ENCODE results near the gene NKAP. TPM values are rescaled to one million over a fixed set of nuclear protein-coding genes. Genes with fewer than 3 reads are reported as not detected.

Gene NKAP
- total RNA-seq, 4 donors from 2014 or later, result 4.1 to 10.5 (median 7.7) TPM

DNA sequence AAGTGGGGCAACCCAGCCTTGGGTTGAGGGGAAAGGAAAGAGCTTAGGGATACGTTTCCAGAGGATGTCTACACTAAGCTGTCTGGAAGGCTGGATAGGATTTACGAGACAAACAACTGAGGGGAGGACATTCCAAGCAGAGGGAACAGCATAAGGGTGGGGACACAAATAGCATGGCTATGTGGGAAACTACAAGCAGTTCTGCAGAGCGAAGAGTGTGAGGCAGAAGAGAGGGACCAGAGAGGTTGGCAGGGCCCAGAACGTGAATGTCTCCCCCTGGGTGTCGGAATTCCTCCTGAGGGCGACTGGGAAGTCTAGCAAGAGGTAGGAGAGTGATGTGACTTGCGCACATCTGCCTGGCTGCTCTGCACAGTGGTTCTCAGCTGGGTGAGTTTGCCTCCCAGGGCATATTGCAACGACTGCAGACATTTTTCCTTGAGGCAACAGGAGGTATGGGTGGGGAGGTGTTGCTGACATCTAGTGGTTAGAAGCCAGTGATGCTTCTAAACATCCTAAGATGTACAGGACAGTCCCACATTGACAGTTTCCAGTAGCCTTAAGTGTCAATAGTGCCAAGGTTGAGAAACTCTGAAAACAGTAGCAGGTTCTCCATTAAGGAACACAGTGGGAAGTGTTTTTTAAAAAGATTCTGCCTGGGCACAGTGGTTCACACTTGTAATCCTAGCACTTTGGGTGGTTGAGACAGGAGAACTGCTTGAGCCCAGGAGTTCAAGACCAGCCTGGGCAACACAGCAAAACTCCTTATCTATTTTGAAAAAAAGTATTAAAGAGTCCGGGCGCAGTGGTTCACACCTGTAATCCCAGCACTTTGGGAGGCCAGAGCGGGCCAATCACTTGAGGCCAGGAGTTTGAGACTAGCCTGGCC, 62.8 kb downstream of the NKAP start:
- Histone ChIP-seq H3K27me3 (no peaks in the 10 kb centered on the region), H3K9me3 (no peaks in the 10 kb centered on the region), H3K36me3 (peaks cover 0 to 9% (median 0%) of the 10 kb centered on the region in 3 donors), H3K4me1 (no peaks in the 10 kb centered on the region), H3K4me3 (no peak overlapping the region), H3K27ac (no peak overlapping the region)
- DNase-seq, result peak in 1 of 3 donors; percentile 49
- no peak for TF ChIP-seq POLR2A (IDR thresholded peaks at IDR 0.05)
- TF ChIP-seq, protein P1, sequence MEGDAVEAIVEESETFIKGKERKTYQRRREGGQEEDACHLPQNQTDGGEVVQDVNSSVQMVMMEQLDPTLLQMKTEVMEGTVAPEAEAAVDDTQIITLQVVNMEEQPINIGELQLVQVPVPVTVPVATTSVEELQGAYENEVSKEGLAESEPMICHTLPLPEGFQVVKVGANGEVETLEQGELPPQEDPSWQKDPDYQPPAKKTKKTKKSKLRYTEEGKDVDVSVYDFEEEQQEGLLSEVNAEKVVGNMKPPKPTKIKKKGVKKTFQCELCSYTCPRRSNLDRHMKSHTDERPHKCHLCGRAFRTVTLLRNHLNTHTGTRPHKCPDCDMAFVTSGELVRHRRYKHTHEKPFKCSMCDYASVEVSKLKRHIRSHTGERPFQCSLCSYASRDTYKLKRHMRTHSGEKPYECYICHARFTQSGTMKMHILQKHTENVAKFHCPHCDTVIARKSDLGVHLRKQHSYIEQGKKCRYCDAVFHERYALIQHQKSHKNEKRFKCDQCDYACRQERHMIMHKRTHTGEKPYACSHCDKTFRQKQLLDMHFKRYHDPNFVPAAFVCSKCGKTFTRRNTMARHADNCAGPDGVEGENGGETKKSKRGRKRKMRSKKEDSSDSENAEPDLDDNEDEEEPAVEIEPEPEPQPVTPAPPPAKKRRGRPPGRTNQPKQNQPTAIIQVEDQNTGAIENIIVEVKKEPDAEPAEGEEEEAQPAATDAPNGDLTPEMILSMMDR (IDR thresholded peaks at IDR 0.05), result peak in 4 of 6 experiments; percentile 46 to 64 (median 60)

DNA sequence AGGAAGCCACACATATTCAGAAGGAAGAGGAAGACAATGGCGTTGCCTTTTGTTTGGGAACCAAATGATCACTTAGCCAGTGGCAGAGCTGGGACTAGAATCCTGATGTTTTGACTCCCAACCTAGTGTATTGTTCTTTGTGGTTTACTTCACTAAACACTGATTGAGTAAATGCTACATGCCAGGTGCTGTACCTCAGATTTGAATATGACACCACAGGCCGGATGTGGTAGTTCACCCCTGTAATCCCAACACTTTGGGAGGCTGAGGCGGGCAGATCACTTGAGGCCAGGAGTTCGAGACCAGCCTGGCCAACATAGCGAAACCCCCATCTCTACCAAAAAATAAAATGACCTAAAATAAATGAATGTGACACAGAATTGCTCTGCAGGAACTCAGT, 63.5 kb downstream of the NKAP start:
- Histone ChIP-seq H3K4me3 (no peak overlapping the region), H3K27ac (no peak overlapping the region), H3K36me3 (peaks cover 0 to 9% (median 0%) of the 10 kb centered on the region in 3 donors), H3K9me3 (no peaks in the 10 kb centered on the region), H3K4me1 (no peaks in the 10 kb centered on the region), H3K27me3 (no peaks in the 10 kb centered on the region)
- TF ChIP-seq, protein P1 (IDR thresholded peaks at IDR 0.05), result no peak
- TF ChIP-seq POLR2A (IDR thresholded peaks at IDR 0.05), result no peak
- DNase-seq, result peak in 2 of 3 donors; percentile 47 to 56

DNA sequence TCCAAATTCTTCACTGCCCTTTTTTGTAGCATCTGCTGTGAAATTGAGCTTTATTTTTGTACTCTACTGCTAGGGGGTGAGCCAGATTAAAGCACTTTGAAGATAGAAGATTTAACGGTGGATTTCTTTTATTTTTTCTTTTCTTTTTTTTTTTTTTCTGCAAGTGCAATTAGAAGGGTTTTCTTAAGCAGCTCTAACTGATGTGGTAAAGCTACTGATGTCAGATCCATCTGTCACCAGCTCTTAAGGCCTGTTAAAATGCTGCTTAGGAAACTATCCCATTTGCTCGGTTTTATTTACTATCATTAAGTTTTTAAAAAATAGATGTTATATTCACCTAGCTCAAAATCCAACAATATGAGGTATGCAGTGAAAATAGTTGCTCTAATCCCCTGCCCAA, 64.8 kb downstream of the NKAP start:
- TF ChIP-seq POLR2A (IDR thresholded peaks at IDR 0.05), result no peak
- TF ChIP-seq, protein P1 (IDR thresholded peaks at IDR 0.05), result no peak
- no peak overlapping the region for H3K27ac ChIP-seq

DNA sequence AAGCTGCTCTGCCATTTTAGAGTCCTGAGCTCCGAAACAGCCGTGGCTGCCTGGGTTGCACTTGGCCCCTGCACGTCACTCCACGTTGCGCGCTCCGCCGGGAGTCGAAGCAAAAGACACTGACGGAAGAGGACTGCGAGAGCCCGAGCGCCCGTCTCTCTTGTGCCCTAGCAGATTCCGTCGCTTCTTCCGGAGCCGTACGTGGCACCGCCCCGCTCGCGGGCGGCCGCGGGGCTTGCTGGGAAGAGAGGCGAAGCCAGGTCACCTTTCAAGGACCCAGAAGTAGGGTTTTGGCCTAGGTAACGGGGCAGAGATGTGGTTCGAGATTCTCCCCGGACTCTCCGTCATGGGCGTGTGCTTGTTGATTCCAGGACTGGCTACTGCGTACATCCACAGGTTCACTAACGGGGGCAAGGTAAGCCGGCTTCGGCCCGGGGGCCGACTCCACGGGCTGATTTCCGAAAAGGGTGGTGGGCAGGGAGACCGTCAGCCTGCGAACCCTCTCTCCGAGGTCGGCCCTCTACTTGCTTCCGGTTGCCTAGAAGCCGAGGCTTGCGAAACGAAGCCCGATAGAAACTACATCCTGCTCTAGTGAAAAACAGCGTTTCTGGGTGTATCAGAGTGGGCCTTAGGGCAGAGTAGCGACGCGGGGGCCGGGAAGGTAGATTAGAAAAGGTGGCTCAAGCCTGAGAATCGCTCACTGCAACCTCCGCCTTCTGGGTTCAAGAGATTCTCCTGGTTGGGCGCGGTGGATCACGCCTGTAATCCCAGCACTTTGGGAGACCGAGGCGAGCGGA, 71.8 kb downstream of the NKAP start, which contains the start of the genes NDUFA1 and RNF113A:
TSS of gene NDUFA1 (plus strand) at position 234 of the 797 bp plus-strand sequence. CDS start at position 314, 80 bp downstream.
TSS of gene RNF113A (minus strand) at position 135 of the 797 bp plus-strand sequence. CDS start at position 15, 120 bp downstream.
- TF ChIP-seq POLR2A (IDR thresholded peaks at IDR 0.05), result peak; percentile 87 to 88
- TF ChIP-seq, protein P1 (IDR thresholded peaks at IDR 0.05), result no peak
- no peaks in the 10 kb centered on the region for H3K9me3 ChIP-seq
- DNase-seq, result peak; percentile 83 to 93 (median 88)
- H3K27me3 ChIP-seq, result no peaks in the 10 kb centered on the region
- H3K4me3 ChIP-seq, result peak within 1 kb of the TSS; percentile 55 to 71 (median 68)
- H3K4me1 ChIP-seq, result no peaks in the 10 kb centered on the region
- H3K27ac ChIP-seq, result peak within 1 kb of the TSS; percentile 88 to 96 (median 93)
- peaks cover 0 to 4% (median 0%) of the 10 kb centered on the region in 3 donors for H3K36me3 ChIP-seq

More for the DNA sequence above, 64.8 kb downstream of the NKAP start:
- H3K4me3 ChIP-seq, result no peak overlapping the region
- no peak for DNase-seq
- H3K4me1 ChIP-seq, result no peaks in the 10 kb centered on the region
- H3K9me3 ChIP-seq, result no peaks in the 10 kb centered on the region
- H3K36me3 ChIP-seq, result peaks cover 0 to 9% (median 0%) of the 10 kb centered on the region in 3 donors
- no peaks in the 10 kb centered on the region for H3K27me3 ChIP-seq

DNA sequence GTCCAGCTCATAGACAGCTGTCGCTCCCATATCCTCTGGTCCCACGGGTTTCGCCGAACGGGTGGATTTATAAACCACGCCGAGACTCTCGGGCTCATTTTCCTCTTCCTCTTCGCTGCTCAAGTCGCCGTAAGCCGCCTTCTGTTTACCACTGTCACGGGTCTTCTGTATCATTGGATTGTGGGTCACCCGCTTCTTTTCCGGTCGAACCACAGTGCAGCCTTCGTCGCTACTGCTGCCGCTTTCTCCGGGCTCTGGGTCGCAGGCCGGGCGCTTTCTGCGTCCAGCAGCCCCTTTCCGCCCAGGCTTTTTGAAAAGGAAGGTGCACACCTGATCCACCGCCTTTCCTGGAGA, 72.3 kb downstream of the NKAP start:
- H3K27me3 ChIP-seq, result no peaks in the 10 kb centered on the region
- peak overlapping the region; percentile 88 to 96 (median 93) for H3K27ac ChIP-seq
- TF ChIP-seq, protein P1 (IDR thresholded peaks at IDR 0.05), result no peak
- no peak for TF ChIP-seq POLR2A (IDR thresholded peaks at IDR 0.05)
- H3K4me1 ChIP-seq, result no peaks in the 10 kb centered on the region
- peak overlapping the region; percentile 55 to 71 (median 68) for H3K4me3 ChIP-seq
- no peaks in the 10 kb centered on the region for H3K36me3 ChIP-seq
- no peaks in the 10 kb centered on the region for H3K9me3 ChIP-seq
- peak in 2 of 3 donors; percentile 57 to 74 for DNase-seq
